ENCODE results near the gene NHEJ1. TPM values are rescaled to one million over a fixed set of nuclear protein-coding genes. Genes with fewer than 3 reads are reported as not detected.

Gene NHEJ1
- total and polyA plus RNA-seq, 2 donors (not counting 3 experiments of a cell fraction or from before 2014, with no cell fraction given), result 12.8 to 12.9 TPM

GRCh38 chr2:219198974-219199373, 38.4 kb upstream of the NHEJ1 start:
- H3K79me2 ChIP-seq (ENCODE audit: control insufficient read depth, insufficient read depth, low read length), result no peaks in the 10 kb centered on the region
- FAIRE-seq (no peak), DNase-seq (ENCODE audit: low read depth, low spot score) (no peak)
- no peaks in the 10 kb centered on the region for H4K20me1 ChIP-seq (replicated peaks; ENCODE audit: control insufficient read depth, extremely low read depth, insufficient read depth, low read length)
- no peaks in the 10 kb centered on the region for H3K9me3 ChIP-seq (replicated peaks; ENCODE audit: control insufficient read depth, insufficient read depth, low read length)
- no peak overlapping the region for H2AFZ ChIP-seq (ENCODE audit: low read depth, low read length)
- H3K4me1 ChIP-seq (ENCODE audit: control insufficient read depth, extremely low read depth, insufficient read depth, low read length), result no peaks in the 10 kb centered on the region
- H3K36me3 ChIP-seq (ENCODE audit: control insufficient read depth in 2 of 2, extremely low read depth in 1 of 2, insufficient read depth in 2 of 2, low read length in 2 of 2), result no peaks in the 10 kb centered on the region
- no peak overlapping the region for H3K4me2 ChIP-seq (ENCODE audit: insufficient read depth, low read length)
- no peak overlapping the region for H3K27ac ChIP-seq (ENCODE audit: insufficient read depth, low read depth, low read length)
- intact Hi-C loops (cut with micrococcal nuclease), result no loop called here
- CTCF ChIA-PET, result interaction anchor here (1.5 kb wide), 1 partner anchor 9 kb away, joined by 6 read pairs; no protein-coding TSS in a partner anchor
- no peak overlapping the region for H3K4me3 ChIP-seq (replicated peaks in 1 of 3; ENCODE audit: insufficient read depth in 1 of 3, low read depth in 1 of 3, low read length in 3 of 3)
- POLR2A ChIA-PET, result no interaction called here
- TF ChIP-seq POLR2AphosphoS5 (IDR thresholded peaks at IDR 0.05; ENCODE audit: insufficient read depth, low read depth, low read length) (no peak), CTCF (IDR thresholded peaks at IDR 0.05; ENCODE audit: extremely low read depth in 1 of 2, insufficient read depth in 1 of 2, low read depth in 1 of 2, low read length in 2 of 2) (no peak), JUN (IDR thresholded peaks at IDR 0.05; ENCODE audit: borderline replicate concordance, insufficient read depth, insufficient read length, low read depth) (no peak), GATA2 (IDR thresholded peaks at IDR 0.05; ENCODE audit: insufficient read depth, insufficient read length, low read depth, low read length) (no peak)
- peaks cover 2 to 5% of the 10 kb centered on the region in 2 experiments for H3K27me3 ChIP-seq (ENCODE audit: control insufficient read depth in 2 of 2, insufficient read depth in 2 of 2, low read length in 2 of 2)
- no peaks in the 10 kb centered on the region for H3K9me1 ChIP-seq (replicated peaks; ENCODE audit: control insufficient read depth, extremely low read depth, insufficient read depth, low read length)
- dilution Hi-C loops (cut with MboI; ENCODE audit: extremely low pct_ligation_motif_present, low sequenced_read_pairs), result no loop called here
- H3K9ac ChIP-seq (replicated peaks; ENCODE audit: extremely low read depth, insufficient read depth, low read length), result no peak overlapping the region
- BruUV-seq (replicated peaks), result no TSS peak

- H3K9ac ChIP-seq (replicated peaks; ENCODE audit: extremely low read depth, insufficient read depth, low read length), result no peak overlapping the region
- no peaks in the 10 kb centered on the region for H3K36me3 ChIP-seq (ENCODE audit: control insufficient read depth in 2 of 2, extremely low read depth in 1 of 2, insufficient read depth in 2 of 2, low read length in 2 of 2)
- ChIA-PET POLR2A (no interaction called here), CTCF (interaction anchor here (1.1 to 1.7 kb wide), 3 partner anchors 9 to 168 kb away, joined by 3 to 6 read pairs (median 3); no protein-coding TSS in a partner anchor)
- H3K27me3 ChIP-seq (ENCODE audit: control insufficient read depth in 2 of 2, insufficient read depth in 2 of 2, low read length in 2 of 2), result peaks cover 2 to 5% of the 10 kb centered on the region in 2 experiments
- H3K4me1 ChIP-seq (ENCODE audit: control insufficient read depth, extremely low read depth, insufficient read depth, low read length), result no peaks in the 10 kb centered on the region
- no peak overlapping the region for H3K4me3 ChIP-seq (replicated peaks in 1 of 3; ENCODE audit: insufficient read depth in 1 of 3, low read depth in 1 of 3, low read length in 3 of 3)
- no peak overlapping the region for H3K27ac ChIP-seq (ENCODE audit: insufficient read depth, low read depth, low read length)
- no peak overlapping the region for H3K4me2 ChIP-seq (ENCODE audit: insufficient read depth, low read length)
- H3K9me3 ChIP-seq (replicated peaks; ENCODE audit: control insufficient read depth, insufficient read depth, low read length), result no peaks in the 10 kb centered on the region
- dilution Hi-C loops (cut with MboI; ENCODE audit: extremely low pct_ligation_motif_present, low sequenced_read_pairs) (no loop called here), intact Hi-C loops (cut with micrococcal nuclease) (no loop called here)
- DNase-seq (ENCODE audit: low read depth, low spot score), result no peak
- no peak for TF ChIP-seq POLR2A (IDR thresholded peaks at IDR 0.05; ENCODE audit: low read depth, low read length)
- no peak for TF ChIP-seq CTCF (IDR thresholded peaks at IDR 0.05; ENCODE audit: extremely low read depth in 1 of 2, insufficient read depth in 1 of 2, low read depth in 1 of 2, low read length in 2 of 2)
- TF ChIP-seq MYC (IDR thresholded peaks at IDR 0.05; ENCODE audit: low read depth, low read length), result no peak
- no peak for TF ChIP-seq POLR2AphosphoS5 (IDR thresholded peaks at IDR 0.05; ENCODE audit: insufficient read depth, low read depth, low read length)
- TF ChIP-seq MAX (IDR thresholded peaks at IDR 0.05; ENCODE audit: insufficient read depth, insufficient read length), result no peak
- no peak for TF ChIP-seq GATA2 (IDR thresholded peaks at IDR 0.05; ENCODE audit: insufficient read depth, insufficient read length, low read depth, low read length)
- no peak for TF ChIP-seq EZH2 (IDR thresholded peaks at IDR 0.05; ENCODE audit: borderline replicate concordance, low read depth, low read length, severe bottlenecking)
- TF ChIP-seq JUN (IDR thresholded peaks at IDR 0.05; ENCODE audit: borderline replicate concordance, insufficient read depth, insufficient read length, low read depth), result no peak
- TF ChIP-seq FOS (IDR thresholded peaks at IDR 0.05; ENCODE audit: borderline replicate concordance, insufficient read depth, low read length), result no peak
- no peaks in the 10 kb centered on the region for H3K79me2 ChIP-seq (ENCODE audit: control insufficient read depth, insufficient read depth, low read length)
- no peak overlapping the region for H2AFZ ChIP-seq (ENCODE audit: low read depth, low read length)
- no TSS peak for BruUV-seq (replicated peaks)
- no peak for FAIRE-seq
- H3K9me1 ChIP-seq (replicated peaks; ENCODE audit: control insufficient read depth, extremely low read depth, insufficient read depth, low read length), result no peaks in the 10 kb centered on the region
- no peaks in the 10 kb centered on the region for H4K20me1 ChIP-seq (replicated peaks; ENCODE audit: control insufficient read depth, extremely low read depth, insufficient read depth, low read length)
Measured at GRCh38 chr2:219197388-219197787, 36.8 kb upstream of the NHEJ1 start.
